SU-DHL-6 (cell line): ENCODE measurements around the gene GOLGA1.

Source experiments
- EZH2phosphoT487 ChIP-seq: fragments of 200-600 bp; sonication (generic), shearing (Covaris generic); conservative IDR thresholded peaks from 2 replicates; pipeline ENCODE4 v1.6.1; 2018; ENCODE audit warnings: mild to moderate bottlenecking, antibody characterized with exemption, low read length, moderate library complexity, mixed read lengths
- TF ChIP-seq, protein P1 (sequence below): fragments of 200-600 bp; sonication (generic); IDR thresholded peaks from one replicate; pipeline ENCODE4 v1.5.1; 2017; ENCODE audit warnings: antibody characterized with exemption, mild to moderate bottlenecking, low read length, moderate library complexity; ENCODE audit not compliant: insufficient read depth, poor library complexity, severe bottlenecking

DNA sequence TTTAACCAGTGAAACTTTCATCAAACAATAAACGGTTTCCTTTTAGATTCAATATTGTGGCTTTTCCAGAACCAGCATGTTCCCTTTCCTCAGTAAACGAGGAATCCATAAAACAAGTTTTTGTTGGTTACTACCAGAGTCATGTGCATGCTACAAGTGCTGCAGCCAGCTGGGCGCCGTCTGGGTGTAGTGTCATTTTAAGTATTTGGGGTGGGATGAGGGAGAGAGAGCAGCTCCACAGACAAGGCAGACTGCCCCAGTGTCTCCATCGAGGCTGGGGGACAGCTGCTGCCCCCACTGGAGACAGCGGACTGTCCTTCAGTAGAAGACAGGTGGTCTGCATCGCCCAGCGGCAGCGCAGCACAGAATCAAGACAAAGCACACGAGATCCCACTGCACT, 61.7 kb downstream of the GOLGA1 start:
- TF ChIP-seq, protein P1, sequence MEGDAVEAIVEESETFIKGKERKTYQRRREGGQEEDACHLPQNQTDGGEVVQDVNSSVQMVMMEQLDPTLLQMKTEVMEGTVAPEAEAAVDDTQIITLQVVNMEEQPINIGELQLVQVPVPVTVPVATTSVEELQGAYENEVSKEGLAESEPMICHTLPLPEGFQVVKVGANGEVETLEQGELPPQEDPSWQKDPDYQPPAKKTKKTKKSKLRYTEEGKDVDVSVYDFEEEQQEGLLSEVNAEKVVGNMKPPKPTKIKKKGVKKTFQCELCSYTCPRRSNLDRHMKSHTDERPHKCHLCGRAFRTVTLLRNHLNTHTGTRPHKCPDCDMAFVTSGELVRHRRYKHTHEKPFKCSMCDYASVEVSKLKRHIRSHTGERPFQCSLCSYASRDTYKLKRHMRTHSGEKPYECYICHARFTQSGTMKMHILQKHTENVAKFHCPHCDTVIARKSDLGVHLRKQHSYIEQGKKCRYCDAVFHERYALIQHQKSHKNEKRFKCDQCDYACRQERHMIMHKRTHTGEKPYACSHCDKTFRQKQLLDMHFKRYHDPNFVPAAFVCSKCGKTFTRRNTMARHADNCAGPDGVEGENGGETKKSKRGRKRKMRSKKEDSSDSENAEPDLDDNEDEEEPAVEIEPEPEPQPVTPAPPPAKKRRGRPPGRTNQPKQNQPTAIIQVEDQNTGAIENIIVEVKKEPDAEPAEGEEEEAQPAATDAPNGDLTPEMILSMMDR = no peak
- no peak for TF ChIP-seq EZH2phosphoT487
